DOHH2 (cell line): Measurements from ENCODE around the gene UBE2Q1.

Experiments
- H3F3A ChIP-seq: fragments of 200-600 bp; sonication (generic), shearing (Covaris generic); 2 replicates; pipeline ENCODE4 v1.6.0; 2016; ENCODE audit warnings: antibody characterized with exemption, mild to moderate bottlenecking; ENCODE audit not compliant: control insufficient read depth, insufficient read depth
- H3K27ac ChIP-seq: fragments of 200-600 bp; sonication (generic); 2 replicates; pipeline ENCODE4 v1.5.1; 2014; ENCODE audit warnings: low read depth, mild to moderate bottlenecking, low read length, moderate library complexity
- H3K27me3 ChIP-seq: fragments of 200-600 bp; sonication (generic); 2 replicates; pipeline ENCODE4 v1.6.1; 2014; ENCODE audit warnings: mild to moderate bottlenecking, low read length, mixed read lengths; ENCODE audit not compliant: control insufficient read depth
- H3K36me3 ChIP-seq: fragments of 200-600 bp; sonication (generic); 2 replicates; pipeline ENCODE4 v1.6.1; 2014; ENCODE audit warnings: mild to moderate bottlenecking, low read length, moderate library complexity, mixed read lengths; ENCODE audit not compliant: control insufficient read depth
- H3K4me1 ChIP-seq: fragments of 200-600 bp; sonication (generic); 2 replicates; pipeline ENCODE4 v1.6.1; 2014; ENCODE audit warnings: mild to moderate bottlenecking, low read length, mixed read lengths; ENCODE audit not compliant: control insufficient read depth
- H3K4me2 ChIP-seq: fragments of 200-600 bp; sonication (generic); 2 replicates; pipeline ENCODE4 v1.6.0; 2014; ENCODE audit warnings: mild to moderate bottlenecking, low read length, moderate library complexity
- H3K4me3 ChIP-seq: fragments of 200-600 bp; sonication (generic); 2 replicates; pipeline ENCODE4 v1.5.1; 2014; ENCODE audit warnings: mild to moderate bottlenecking, low read length, mixed read lengths
- H3K79me2 ChIP-seq: fragments of 200-600 bp; sonication (generic); 2 replicates; pipeline ENCODE4 v1.6.1; 2014; ENCODE audit warnings: mild to moderate bottlenecking, low read length, mixed read lengths; ENCODE audit not compliant: control insufficient read depth
- H3K9me2 ChIP-seq: fragments of 200-600 bp; sonication (generic); replicated peaks from 2 replicates; pipeline ENCODE4 v1.6.1; 2014; ENCODE audit warnings: mild to moderate bottlenecking, low read length, mixed read lengths; ENCODE audit not compliant: control insufficient read depth
- H3K9me3 ChIP-seq: fragments of 200-600 bp; sonication (generic); 2 replicates; pipeline ENCODE4 v1.6.1; 2014; ENCODE audit warnings: antibody characterized with exemption, low read length, mixed read lengths; ENCODE audit not compliant: control insufficient read depth, insufficient read depth
- H4K20me1 ChIP-seq: fragments of 200-600 bp; sonication (generic); 2 replicates; pipeline ENCODE4 v1.6.0; 2014; ENCODE audit warnings: low read depth, mild to moderate bottlenecking, antibody characterized with exemption, low read length, moderate library complexity; ENCODE audit not compliant: control insufficient read depth, insufficient read depth
- EZH2phosphoT487 ChIP-seq: fragments of 200-600 bp; sonication (generic); IDR thresholded peaks from 2 replicates; pipeline ENCODE4 v1.6.1; 2017; ENCODE audit warnings: borderline replicate concordance, mild to moderate bottlenecking, antibody characterized with exemption, low read length, moderate library complexity, mixed read lengths
- TF ChIP-seq, protein P1 (sequence below): fragments of 200-600 bp; sonication (generic); IDR thresholded peaks from one replicate; pipeline ENCODE4 v1.5.1; 2014; ENCODE audit warnings: antibody characterized with exemption, mild to moderate bottlenecking, low read depth, low read length; ENCODE audit not compliant: poor library complexity, severe bottlenecking

The UBE2Q1 gene

DNA sequence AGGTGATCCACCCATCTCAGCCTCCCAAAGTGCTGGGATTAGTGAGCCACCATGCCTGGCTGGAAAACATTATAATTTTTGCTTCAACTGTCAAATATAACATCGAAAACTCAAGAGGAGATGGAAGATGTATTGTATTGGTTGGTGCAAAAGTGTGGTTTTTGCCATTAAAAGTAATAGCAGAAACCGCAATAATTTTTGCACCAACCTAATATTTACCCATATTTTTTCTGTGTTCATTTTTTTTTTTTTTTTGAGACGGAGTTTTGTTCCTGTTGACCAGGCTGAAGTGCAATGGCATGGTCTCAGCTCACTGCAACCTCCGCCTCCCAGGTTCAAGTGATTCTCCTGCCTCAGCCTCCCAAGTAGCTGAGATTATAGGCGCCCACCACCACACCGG lies 29.2 kb downstream of the UBE2Q1 start:
- Histone ChIP-seq H4K20me1 (no peaks in the 10 kb centered on the region), H3K27ac (no peak overlapping the region), H3K4me2 (no peak overlapping the region), H3K9me2 (no peaks in the 10 kb centered on the region), H3K4me1 (no peaks in the 10 kb centered on the region), H3K4me3 (no peak overlapping the region), H3F3A (no peaks in the 10 kb centered on the region), H3K9me3 (no peaks in the 10 kb centered on the region), H3K27me3 (peaks cover 4% of the 10 kb centered on the region; the same call in 1 of the 2 replicates), H3K79me2 (no peaks in the 10 kb centered on the region), H3K36me3 (no peaks in the 10 kb centered on the region)
- no peak for TF ChIP-seq EZH2phosphoT487
- TF ChIP-seq, protein P1, sequence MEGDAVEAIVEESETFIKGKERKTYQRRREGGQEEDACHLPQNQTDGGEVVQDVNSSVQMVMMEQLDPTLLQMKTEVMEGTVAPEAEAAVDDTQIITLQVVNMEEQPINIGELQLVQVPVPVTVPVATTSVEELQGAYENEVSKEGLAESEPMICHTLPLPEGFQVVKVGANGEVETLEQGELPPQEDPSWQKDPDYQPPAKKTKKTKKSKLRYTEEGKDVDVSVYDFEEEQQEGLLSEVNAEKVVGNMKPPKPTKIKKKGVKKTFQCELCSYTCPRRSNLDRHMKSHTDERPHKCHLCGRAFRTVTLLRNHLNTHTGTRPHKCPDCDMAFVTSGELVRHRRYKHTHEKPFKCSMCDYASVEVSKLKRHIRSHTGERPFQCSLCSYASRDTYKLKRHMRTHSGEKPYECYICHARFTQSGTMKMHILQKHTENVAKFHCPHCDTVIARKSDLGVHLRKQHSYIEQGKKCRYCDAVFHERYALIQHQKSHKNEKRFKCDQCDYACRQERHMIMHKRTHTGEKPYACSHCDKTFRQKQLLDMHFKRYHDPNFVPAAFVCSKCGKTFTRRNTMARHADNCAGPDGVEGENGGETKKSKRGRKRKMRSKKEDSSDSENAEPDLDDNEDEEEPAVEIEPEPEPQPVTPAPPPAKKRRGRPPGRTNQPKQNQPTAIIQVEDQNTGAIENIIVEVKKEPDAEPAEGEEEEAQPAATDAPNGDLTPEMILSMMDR = no peak

DNA sequence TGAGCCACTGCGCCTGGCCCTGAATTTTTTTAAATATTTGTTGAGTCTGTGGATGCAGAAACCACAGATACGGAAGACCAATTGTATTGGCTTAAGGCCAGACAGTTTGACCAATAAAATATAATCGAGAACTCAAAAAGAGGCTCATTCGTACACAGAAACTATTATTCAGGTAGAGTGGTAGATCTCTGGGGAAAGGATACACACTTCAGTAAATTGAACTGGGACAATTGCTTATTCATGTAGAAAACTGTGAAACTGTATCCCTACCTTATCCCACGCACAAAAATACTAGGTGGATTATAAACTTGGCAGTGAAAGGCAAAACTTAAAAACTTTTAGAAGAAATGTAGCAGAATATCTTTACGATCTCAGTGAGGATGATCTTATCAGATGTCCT lies 31.3 kb downstream of the UBE2Q1 start:
- Histone ChIP-seq H3K9me3 (no peaks in the 10 kb centered on the region), H3K4me2 (no peak overlapping the region), H3K9me2 (no peaks in the 10 kb centered on the region), H4K20me1 (no peaks in the 10 kb centered on the region), H3K27ac (no peak overlapping the region), H3K27me3 (peaks cover 15% of the 10 kb centered on the region), H3K4me1 (no peaks in the 10 kb centered on the region), H3F3A (no peaks in the 10 kb centered on the region), H3K4me3 (no peak overlapping the region), H3K79me2 (no peaks in the 10 kb centered on the region), H3K36me3 (no peaks in the 10 kb centered on the region)
- TF ChIP-seq, protein P1 = no peak
- TF ChIP-seq EZH2phosphoT487 = no peak

- Histone ChIP-seq H3K4me2 (no peak overlapping the region), H3K9me2 (no peaks in the 10 kb centered on the region), H3K27me3 (peaks cover 27% of the 10 kb centered on the region), H3K4me3 (no peak overlapping the region), H3K9me3 (no peaks in the 10 kb centered on the region), H3K27ac (no peak overlapping the region), H4K20me1 (no peaks in the 10 kb centered on the region), H3K4me1 (no peaks in the 10 kb centered on the region), H3F3A (no peaks in the 10 kb centered on the region), H3K79me2 (no peaks in the 10 kb centered on the region), H3K36me3 (no peaks in the 10 kb centered on the region)
- TF ChIP-seq EZH2phosphoT487 = no peak
- TF ChIP-seq, protein P1 = no peak
Observed at GRCh38 chr1:154524881-154525280, 33.6 kb downstream of the UBE2Q1 start.

DNA sequence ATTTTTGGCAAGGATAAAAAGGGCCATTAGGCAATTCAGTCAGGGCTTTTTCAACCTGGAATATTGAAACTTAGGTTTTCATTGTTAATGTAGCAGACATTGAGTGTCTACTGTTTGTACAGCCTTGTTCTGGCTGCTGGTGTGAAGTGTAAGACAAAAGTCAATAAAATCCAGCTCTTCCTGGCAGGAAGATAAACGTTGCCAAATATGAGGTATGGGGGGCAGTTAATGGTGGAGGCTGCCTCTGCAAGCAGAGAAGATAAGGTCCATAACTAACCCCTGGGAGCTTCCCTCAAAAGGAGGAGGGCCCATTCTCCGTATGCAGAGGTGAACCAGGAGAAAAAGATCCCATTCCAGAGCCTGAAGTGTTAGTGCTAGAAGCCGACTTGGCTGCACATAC lies 36.8 kb downstream of the UBE2Q1 start:
- Histone ChIP-seq H3K27ac (no peak overlapping the region), H3K9me3 (no peaks in the 10 kb centered on the region), H3K9me2 (no peaks in the 10 kb centered on the region), H3K27me3 (peaks cover 31% of the 10 kb centered on the region), H3K36me3 (no peaks in the 10 kb centered on the region), H3K4me1 (no peaks in the 10 kb centered on the region), H3F3A (no peaks in the 10 kb centered on the region), H3K79me2 (no peaks in the 10 kb centered on the region), H3K4me2 (no peak overlapping the region), H3K4me3 (no peak overlapping the region), H4K20me1 (no peaks in the 10 kb centered on the region)
- TF ChIP-seq EZH2phosphoT487 = no peak
